Left lung (tissue), 10 donors: Measurements from ENCODE around the gene NAV2. TPM values are rescaled to one million over a fixed set of nuclear protein-coding genes. Genes with fewer than 3 reads are reported as not detected.
A peak's percentile ranks its signal among the peaks of the same experiment; 100 is the strongest.

Experiments used
- ATAC-seq: fragments of 200-7000 bp; cut with Tn5 transposase; one replicate; pipeline ENCODE4 v1.9.1; 2020; ENCODE audit warnings: moderate library complexity
- DNase-seq, 4 donors: peaks; one replicate each; pipeline ENCODE4 v3.0.0-alpha.2; 2013 to 2020
- H3K27ac ChIP-seq, 2 donors: fragments of 200-600 bp; sonication (generic) in 1 of 2; one replicate each; pipeline versions ENCODE4 v1.5.0 to v1.8.0; 2020 to 2021
- H3K27me3 ChIP-seq, 2 donors: fragments of 200-600 bp; sonication (generic) in 1 of 2; one replicate each; pipeline versions ENCODE4 v1.5.0 to v1.8.0; 2020 to 2021
- H3K36me3 ChIP-seq, 2 donors: fragments of 200-600 bp; sonication (generic) in 1 of 2; one replicate each; pipeline versions ENCODE4 v1.5.0 to v1.8.0; 2020 to 2021
- H3K4me1 ChIP-seq, 2 donors: fragments of 200-600 bp; one replicate each; pipeline ENCODE4 v1.8.0; 2021
- H3K4me3 ChIP-seq, 2 donors: fragments of 200-600 bp; sonication (generic) in 1 of 2; one replicate each; pipeline versions ENCODE4 v1.5.0 to v1.8.0; 2020 to 2021; ENCODE audit warnings: mild to moderate bottlenecking in 1 of 2
- H3K9me3 ChIP-seq, 2 donors: fragments of 200-600 bp; sonication (generic) in 1 of 2; one replicate each; pipeline versions ENCODE4 v1.5.0 to v1.8.0; 2020 to 2021
- intact Hi-C, 2 donors: fragments of 100-400 bp; cut with DNase I; formaldehyde crosslinking; loops; one replicate each; pipeline versions ENCODE4 v1.11.2 to v1.14.2; 2022
- polyA plus RNA-seq, 6 donors: library from polyadenylated mRNA; unstranded; fragments of 120-200 nt; gene quantifications; one replicate each; pipeline ENCODE4 v1.2.1, GENCODE V29; 2013; ENCODE audit not compliant: insufficient read length in 6 of 6
- total RNA-seq, 2 donors: library from RNA; stranded (reverse); fragmentation: NEBNext Ultra II Directional; extraction: Animal tissue kit (Norgen Biotek cat#: 25700); gene quantifications; one replicate each; pipeline ENCODE4 v1.2.1, GENCODE V29; 2021
- TF ChIP-seq, protein P1 (sequence below), 2 donors: fragments of 200-600 bp; sonication (generic) in 1 of 2; IDR thresholded peaks; one replicate each; pipeline versions ENCODE4 v1.5.0 to v1.8.0; 2021; ENCODE audit warnings: antibody characterized with exemption in 2 of 2
- donor health status: DM: no; HTN: yes; CAD: no.
- donor health status: DM: no; HTN: no; CAD: no.

Gene NAV2
- total and polyA plus RNA-seq, 8 donors, result 18.0 to 59.9 (median 23.1) TPM

GRCh38 chr11:20031155-20032001 is 318.7 kb downstream of the NAV2 start:
- ATAC-seq (peak; percentile 13), DNase-seq (no peak)
- Histone ChIP-seq H3K9me3 (no peaks in the 10 kb centered on the region), H3K27me3 (no peaks in the 10 kb centered on the region), H3K4me1 (no peaks in the 10 kb centered on the region), H3K27ac (no peak overlapping the region), H3K36me3 (peaks cover 0 to 7% of the 10 kb centered on the region in 2 donors), H3K4me3 (no peak overlapping the region)
- intact Hi-C loops, result no loop called here
- TF ChIP-seq, protein P1, sequence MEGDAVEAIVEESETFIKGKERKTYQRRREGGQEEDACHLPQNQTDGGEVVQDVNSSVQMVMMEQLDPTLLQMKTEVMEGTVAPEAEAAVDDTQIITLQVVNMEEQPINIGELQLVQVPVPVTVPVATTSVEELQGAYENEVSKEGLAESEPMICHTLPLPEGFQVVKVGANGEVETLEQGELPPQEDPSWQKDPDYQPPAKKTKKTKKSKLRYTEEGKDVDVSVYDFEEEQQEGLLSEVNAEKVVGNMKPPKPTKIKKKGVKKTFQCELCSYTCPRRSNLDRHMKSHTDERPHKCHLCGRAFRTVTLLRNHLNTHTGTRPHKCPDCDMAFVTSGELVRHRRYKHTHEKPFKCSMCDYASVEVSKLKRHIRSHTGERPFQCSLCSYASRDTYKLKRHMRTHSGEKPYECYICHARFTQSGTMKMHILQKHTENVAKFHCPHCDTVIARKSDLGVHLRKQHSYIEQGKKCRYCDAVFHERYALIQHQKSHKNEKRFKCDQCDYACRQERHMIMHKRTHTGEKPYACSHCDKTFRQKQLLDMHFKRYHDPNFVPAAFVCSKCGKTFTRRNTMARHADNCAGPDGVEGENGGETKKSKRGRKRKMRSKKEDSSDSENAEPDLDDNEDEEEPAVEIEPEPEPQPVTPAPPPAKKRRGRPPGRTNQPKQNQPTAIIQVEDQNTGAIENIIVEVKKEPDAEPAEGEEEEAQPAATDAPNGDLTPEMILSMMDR (IDR thresholded peaks at IDR 0.05), result no peak

DNA sequence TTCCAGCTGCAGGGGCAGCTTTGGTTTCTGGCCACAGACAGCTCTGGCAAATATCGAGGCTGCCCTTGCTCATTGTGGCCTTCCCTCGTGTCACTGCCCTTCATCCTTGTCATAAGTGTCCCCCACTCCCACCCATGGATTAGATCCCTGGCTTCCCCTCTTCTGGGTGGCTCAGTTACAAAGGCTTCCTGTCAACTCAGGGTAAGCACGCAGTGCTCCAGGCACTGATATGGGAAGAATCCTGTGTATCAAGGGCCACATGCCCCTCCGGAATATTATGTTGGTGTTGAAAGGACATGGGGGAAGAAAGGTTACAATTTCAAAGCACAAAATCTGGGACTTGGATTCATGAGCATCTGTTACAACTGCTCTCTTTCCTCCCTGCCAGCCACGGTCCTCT is 319.5 kb downstream of the NAV2 start:
- ATAC-seq, result no peak
- H3K4me3 ChIP-seq, result no peak overlapping the region
- no peaks in the 10 kb centered on the region for H3K27me3 ChIP-seq
- H3K36me3 ChIP-seq, result peaks cover 0 to 7% of the 10 kb centered on the region in 2 donors
- no peak overlapping the region for H3K27ac ChIP-seq
- TF ChIP-seq, protein P1 (IDR thresholded peaks at IDR 0.05), result no peak
- DNase-seq, result no peak
- H3K9me3 ChIP-seq, result no peaks in the 10 kb centered on the region
- intact Hi-C loops, result no loop called here
- no peaks in the 10 kb centered on the region for H3K4me1 ChIP-seq

DNA sequence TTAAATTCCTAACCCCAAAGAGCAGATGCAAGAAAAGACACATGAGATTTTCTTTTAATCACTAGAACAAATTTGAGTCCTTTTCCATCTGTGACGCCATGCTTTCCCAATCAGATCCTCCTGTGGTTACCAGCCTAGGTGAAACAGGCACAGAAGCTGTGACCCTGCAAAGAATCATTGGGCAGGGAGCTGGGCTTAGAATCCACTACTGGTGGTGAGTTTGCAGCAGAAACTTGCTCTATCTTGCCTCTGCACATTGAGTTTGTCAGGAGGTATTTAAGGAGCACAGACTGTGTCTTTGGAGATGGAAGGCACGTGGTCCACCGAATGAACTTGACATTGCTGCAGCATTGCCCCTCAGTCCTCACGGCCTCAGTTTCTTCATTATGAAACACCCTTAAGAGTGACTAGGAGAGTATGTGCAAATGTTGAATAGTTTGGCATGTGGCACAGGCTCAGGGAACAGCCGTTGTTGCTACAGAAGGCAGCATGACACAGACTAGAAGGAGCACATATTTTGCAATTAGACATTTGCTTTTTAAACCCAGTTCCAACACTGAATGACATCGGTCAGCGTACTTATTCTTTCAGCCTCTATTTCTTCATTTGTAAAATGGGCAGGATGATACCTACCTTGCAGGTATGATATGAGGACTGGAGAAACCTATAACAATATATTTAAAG is 320.1 kb downstream of the NAV2 start:
- intact Hi-C loops, result no loop called here
- no peaks in the 10 kb centered on the region for H3K27me3 ChIP-seq
- ATAC-seq, result no peak
- no peak for DNase-seq
- H3K36me3 ChIP-seq, result peaks cover 0 to 7% of the 10 kb centered on the region in 2 donors
- H3K9me3 ChIP-seq, result no peaks in the 10 kb centered on the region
- no peak overlapping the region for H3K27ac ChIP-seq
- no peaks in the 10 kb centered on the region for H3K4me1 ChIP-seq
- TF ChIP-seq, protein P1 (IDR thresholded peaks at IDR 0.05), result no peak
- H3K4me3 ChIP-seq, result no peak overlapping the region

GRCh38 chr11:20033806-20034205 is 321.2 kb downstream of the NAV2 start:
- no peak overlapping the region for H3K27ac ChIP-seq
- H3K36me3 ChIP-seq, result peaks cover 0 to 7% of the 10 kb centered on the region in 2 donors
- H3K9me3 ChIP-seq, result no peaks in the 10 kb centered on the region
- ATAC-seq (no peak), DNase-seq (no peak)
- H3K4me3 ChIP-seq, result no peak overlapping the region
- no peaks in the 10 kb centered on the region for H3K27me3 ChIP-seq
- intact Hi-C loops, result no loop called here
- TF ChIP-seq, protein P1 (IDR thresholded peaks at IDR 0.05), result no peak
- no peaks in the 10 kb centered on the region for H3K4me1 ChIP-seq

- Histone ChIP-seq H3K27me3 (no peaks in the 10 kb centered on the region), H3K4me1 (no peaks in the 10 kb centered on the region), H3K27ac (no peak overlapping the region), H3K36me3 (peaks cover 0 to 7% of the 10 kb centered on the region in 2 donors), H3K4me3 (no peak overlapping the region), H3K9me3 (no peaks in the 10 kb centered on the region)
- ATAC-seq, result no peak
- TF ChIP-seq, protein P1 (IDR thresholded peaks at IDR 0.05), result no peak
- intact Hi-C loops, result no loop called here
- DNase-seq, result no peak
Observed at GRCh38 chr11:20034941-20035340, 322.3 kb downstream of the NAV2 start.
